Peyer's patch (tissue), 4 donors: ENCODE results near the gene EML4.

Experiments
- POLR2A ChIP-seq, 2 donors: fragments of 450-650 bp; IDR thresholded peaks; one replicate each; pipeline ENCODE4 v1.5.1; 2017; ENCODE audit warnings: antibody characterized with exemption in 2 of 2, mild to moderate bottlenecking in 2 of 2, moderate library complexity in 2 of 2
- TF ChIP-seq, protein P1 (sequence below), 6 experiments: fragments of 450-650 bp in 4 of 6; fragments of 200-600 bp in 2 of 6; sonication (generic) in 1 of 6; IDR thresholded peaks; one replicate each; pipeline ENCODE4 v1.5.1; 2017 to 2019; ENCODE audit warnings: antibody characterized with exemption in 6 of 6, mild to moderate bottlenecking in 3 of 6, moderate library complexity in 1 of 6

DNA sequence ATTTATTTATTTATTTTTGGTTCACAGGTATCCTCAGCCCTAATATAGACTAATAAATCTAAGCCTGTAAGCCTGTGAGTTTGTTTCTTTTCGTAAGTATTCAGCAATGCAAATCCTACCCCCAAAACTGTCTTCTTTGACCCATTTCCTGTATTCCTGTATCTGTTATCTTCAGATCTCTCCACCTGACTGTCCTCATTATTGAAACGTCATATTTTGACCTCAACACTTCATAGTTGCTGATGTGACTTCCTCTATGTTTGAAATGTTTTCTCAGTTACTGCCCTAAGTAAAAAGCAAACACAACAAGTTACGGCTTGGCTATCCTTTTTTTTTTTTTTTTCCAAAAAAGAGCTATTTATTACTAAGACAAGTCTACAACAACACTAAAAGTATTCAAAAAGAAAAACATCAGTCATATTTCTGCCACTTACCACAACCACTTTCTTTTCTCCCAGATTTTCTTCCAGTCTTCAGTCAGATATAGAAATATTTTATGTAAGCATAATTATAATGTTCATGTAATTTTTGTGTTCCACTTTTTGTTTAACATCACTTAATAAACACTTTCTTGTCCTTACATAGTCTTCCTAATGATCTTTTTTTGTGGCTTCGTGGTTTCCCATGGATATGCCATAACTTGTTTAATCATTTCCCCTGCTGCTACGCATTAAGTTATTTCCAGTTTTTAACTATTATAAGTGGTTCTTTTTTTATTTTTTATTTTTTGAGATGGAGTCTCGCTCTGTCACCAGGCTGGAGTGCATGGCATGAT, 45.0 kb upstream of the EML4 start:
- TF ChIP-seq, protein P1, sequence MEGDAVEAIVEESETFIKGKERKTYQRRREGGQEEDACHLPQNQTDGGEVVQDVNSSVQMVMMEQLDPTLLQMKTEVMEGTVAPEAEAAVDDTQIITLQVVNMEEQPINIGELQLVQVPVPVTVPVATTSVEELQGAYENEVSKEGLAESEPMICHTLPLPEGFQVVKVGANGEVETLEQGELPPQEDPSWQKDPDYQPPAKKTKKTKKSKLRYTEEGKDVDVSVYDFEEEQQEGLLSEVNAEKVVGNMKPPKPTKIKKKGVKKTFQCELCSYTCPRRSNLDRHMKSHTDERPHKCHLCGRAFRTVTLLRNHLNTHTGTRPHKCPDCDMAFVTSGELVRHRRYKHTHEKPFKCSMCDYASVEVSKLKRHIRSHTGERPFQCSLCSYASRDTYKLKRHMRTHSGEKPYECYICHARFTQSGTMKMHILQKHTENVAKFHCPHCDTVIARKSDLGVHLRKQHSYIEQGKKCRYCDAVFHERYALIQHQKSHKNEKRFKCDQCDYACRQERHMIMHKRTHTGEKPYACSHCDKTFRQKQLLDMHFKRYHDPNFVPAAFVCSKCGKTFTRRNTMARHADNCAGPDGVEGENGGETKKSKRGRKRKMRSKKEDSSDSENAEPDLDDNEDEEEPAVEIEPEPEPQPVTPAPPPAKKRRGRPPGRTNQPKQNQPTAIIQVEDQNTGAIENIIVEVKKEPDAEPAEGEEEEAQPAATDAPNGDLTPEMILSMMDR (IDR thresholded peaks at IDR 0.05) = no peak
- no peak for TF ChIP-seq POLR2A (IDR thresholded peaks at IDR 0.05)
